ENCODE results near the gene POLL. TPM values are rescaled to one million over a fixed set of nuclear protein-coding genes. Genes with fewer than 3 reads are reported as not detected.

Gene POLL
- total RNA-seq, 5 donors from 2014 or later (not counting 1 experiment from before 2014, with no cell fraction given), result 27.1 to 52.6 (median 43.4) TPM

GRCh38 chr10:101545898-101546297 is 42.2 kb downstream of the POLL start:
- POLR2A ChIA-PET, result no interaction called here
- no peaks in the 10 kb centered on the region for H3K27me3 ChIP-seq (replicated peaks in 1 of 2; ENCODE audit: control insufficient read depth in 2 of 2, extremely low read depth in 1 of 2, insufficient read depth in 2 of 2, low read length in 1 of 2)
- H3K36me3 Mint-ChIP-seq, result peaks cover 30% of the 10 kb centered on the region
- no peaks in the 10 kb centered on the region for H3K4me1 ChIP-seq (ENCODE audit: control insufficient read depth in 1 of 2, extremely low read depth in 1 of 2, insufficient read depth in 2 of 2, low read length in 2 of 2)
- no peaks in the 10 kb centered on the region for H3K4me1 Mint-ChIP-seq
- peaks cover 5 to 8% of the 10 kb centered on the region in 2 donors for H3K36me3 ChIP-seq (ENCODE audit: control insufficient read depth in 2 of 2, extremely low read depth in 1 of 2, insufficient read depth in 1 of 2, low read length in 1 of 2)
- no peak overlapping the region for H3K27ac Mint-ChIP-seq
- no peak for ATAC-seq (replicated peaks in 1 of 4)
- DNase-seq, result no peak
- no peak overlapping the region for H3K4me3 ChIP-seq (ENCODE audit: control insufficient read depth in 1 of 2, extremely low read depth in 1 of 2, low read length in 1 of 2)
- H3K27ac ChIP-seq (ENCODE audit: low read length), result no peak overlapping the region
- H3K9me3 ChIP-seq, result no peaks in the 10 kb centered on the region
- CTCF ChIA-PET, result interaction anchor here (0.6 to 1.0 kb wide), 2 partner anchors 8 to 10 kb away, joined by 3 to 4 read pairs; no protein-coding TSS in a partner anchor
- H3K4me3 Mint-ChIP-seq, result no peak overlapping the region
- no peaks in the 10 kb centered on the region for H3K27me3 Mint-ChIP-seq
- no peaks in the 10 kb centered on the region for H3K9me3 Mint-ChIP-seq

- ChIA-PET POLR2A (no interaction called here), CTCF (interaction anchor here (0.6 to 1.2 kb wide), 2 partner anchors 16 to 33 kb away, joined by 3 to 4 read pairs; no protein-coding TSS in a partner anchor)
- no peaks in the 10 kb centered on the region for H3K4me1 Mint-ChIP-seq
- no peak overlapping the region for H3K4me3 Mint-ChIP-seq
- Histone ChIP-seq H3K4me1 (ENCODE audit: control insufficient read depth in 1 of 2, extremely low read depth in 1 of 2, insufficient read depth in 2 of 2, low read length in 2 of 2) (no peaks in the 10 kb centered on the region), H3K4me3 (ENCODE audit: control insufficient read depth in 1 of 2, extremely low read depth in 1 of 2, low read length in 1 of 2) (no peak overlapping the region), H3K27me3 (replicated peaks in 1 of 2; ENCODE audit: control insufficient read depth in 2 of 2, extremely low read depth in 1 of 2, insufficient read depth in 2 of 2, low read length in 1 of 2) (no peaks in the 10 kb centered on the region), H3K9me3 (no peaks in the 10 kb centered on the region), H3K36me3 (ENCODE audit: control insufficient read depth in 2 of 2, extremely low read depth in 1 of 2, insufficient read depth in 1 of 2, low read length in 1 of 2) (peaks cover 7 to 29% of the 10 kb centered on the region in 2 donors), H3K27ac (ENCODE audit: low read length) (no peak overlapping the region)
- peaks cover 31% of the 10 kb centered on the region for H3K36me3 Mint-ChIP-seq
- H3K27ac Mint-ChIP-seq, result no peak overlapping the region
- no peak for DNase-seq
- no peak for ATAC-seq (replicated peaks in 1 of 4)
- H3K27me3 Mint-ChIP-seq, result no peaks in the 10 kb centered on the region
- 96% methylated on average over 2 of the region's 2 CpGs for WGBS (ENCODE audit: insufficient coverage)
- H3K9me3 Mint-ChIP-seq, result no peaks in the 10 kb centered on the region
Observed at GRCh38 chr10:101538446-101538845, 49.6 kb downstream of the POLL start.

GRCh38 chr10:101536800-101537199 is 51.3 kb downstream of the POLL start:
- no peaks in the 10 kb centered on the region for H3K27me3 ChIP-seq (replicated peaks in 1 of 2; ENCODE audit: control insufficient read depth in 2 of 2, extremely low read depth in 1 of 2, insufficient read depth in 2 of 2, low read length in 1 of 2)
- CTCF ChIA-PET, result interaction anchor here in 1 of 2 donors (1.0 kb wide), 1 partner anchor 9 kb away, joined by 4 read pairs; no protein-coding TSS in a partner anchor
- DNase-seq, result peak in 1 of 35 experiments; percentile 56
- no peaks in the 10 kb centered on the region for H3K4me1 ChIP-seq (ENCODE audit: control insufficient read depth in 1 of 2, extremely low read depth in 1 of 2, insufficient read depth in 2 of 2, low read length in 2 of 2)
- Mint-ChIP-seq H3K9me3 (no peaks in the 10 kb centered on the region), H3K4me1 (no peaks in the 10 kb centered on the region), H3K27me3 (no peaks in the 10 kb centered on the region), H3K36me3 (peaks cover 40% of the 10 kb centered on the region), H3K4me3 (no peak overlapping the region), H3K27ac (no peak overlapping the region)
- POLR2A ChIA-PET, result no interaction called here
- no peak overlapping the region for H3K27ac ChIP-seq (ENCODE audit: low read length)
- ATAC-seq (replicated peaks in 1 of 4), result no peak
- H3K9me3 ChIP-seq, result no peaks in the 10 kb centered on the region
- peaks cover 7 to 41% of the 10 kb centered on the region in 2 donors for H3K36me3 ChIP-seq (ENCODE audit: control insufficient read depth in 2 of 2, extremely low read depth in 1 of 2, insufficient read depth in 1 of 2, low read length in 1 of 2)
- no peak overlapping the region for H3K4me3 ChIP-seq (ENCODE audit: control insufficient read depth in 1 of 2, extremely low read depth in 1 of 2, low read length in 1 of 2)

GRCh38 chr10:101535949-101536348 is 52.1 kb downstream of the POLL start:
- Mint-ChIP-seq H3K27me3 (no peaks in the 10 kb centered on the region), H3K36me3 (peaks cover 42% of the 10 kb centered on the region), H3K4me3 (no peak overlapping the region), H3K4me1 (no peaks in the 10 kb centered on the region), H3K27ac (no peak overlapping the region), H3K9me3 (no peaks in the 10 kb centered on the region)
- Histone ChIP-seq H3K36me3 (ENCODE audit: control insufficient read depth in 2 of 2, extremely low read depth in 1 of 2, insufficient read depth in 1 of 2, low read length in 1 of 2) (peaks cover 3 to 41% of the 10 kb centered on the region in 2 donors), H3K27ac (ENCODE audit: low read length) (no peak overlapping the region), H3K9me3 (no peaks in the 10 kb centered on the region), H3K4me1 (ENCODE audit: control insufficient read depth in 1 of 2, extremely low read depth in 1 of 2, insufficient read depth in 2 of 2, low read length in 2 of 2) (no peaks in the 10 kb centered on the region), H3K4me3 (ENCODE audit: control insufficient read depth in 1 of 2, extremely low read depth in 1 of 2, low read length in 1 of 2) (no peak overlapping the region), H3K27me3 (replicated peaks in 1 of 2; ENCODE audit: control insufficient read depth in 2 of 2, extremely low read depth in 1 of 2, insufficient read depth in 2 of 2, low read length in 1 of 2) (no peaks in the 10 kb centered on the region)
- ATAC-seq (replicated peaks in 1 of 4), result no peak
- CTCF ChIA-PET, result interaction anchor here in 1 of 2 donors (1.0 kb wide), 1 partner anchor 10 kb away, joined by 4 read pairs; no protein-coding TSS in a partner anchor
- DNase-seq, result no peak
- POLR2A ChIA-PET, result no interaction called here
- 50% methylated on average over 1 of the region's 4 CpGs for WGBS (ENCODE audit: insufficient coverage)

- DNase-seq (no peak), ATAC-seq (replicated peaks in 1 of 4) (no peak)
- Mint-ChIP-seq H3K9me3 (no peaks in the 10 kb centered on the region), H3K27me3 (no peaks in the 10 kb centered on the region), H3K4me1 (no peaks in the 10 kb centered on the region), H3K36me3 (peaks cover 22% of the 10 kb centered on the region), H3K27ac (no peak overlapping the region), H3K4me3 (no peak overlapping the region)
- ChIA-PET CTCF (no interaction called here), POLR2A (interaction anchor here in 1 of 2 donors (0.5 kb wide), 1 partner anchor 375 kb away, joined by 5 read pairs; no protein-coding TSS in a partner anchor)
- H3K4me3 ChIP-seq (ENCODE audit: control insufficient read depth in 1 of 2, extremely low read depth in 1 of 2, low read length in 1 of 2), result no peak overlapping the region
- H3K9me3 ChIP-seq, result no peaks in the 10 kb centered on the region
- H3K4me1 ChIP-seq (ENCODE audit: control insufficient read depth in 1 of 2, extremely low read depth in 1 of 2, insufficient read depth in 2 of 2, low read length in 2 of 2), result no peaks in the 10 kb centered on the region
- no peaks in the 10 kb centered on the region for H3K27me3 ChIP-seq (replicated peaks in 1 of 2; ENCODE audit: control insufficient read depth in 2 of 2, extremely low read depth in 1 of 2, insufficient read depth in 2 of 2, low read length in 1 of 2)
- WGBS (ENCODE audit: insufficient coverage), result 100% methylated on average over 1 of the region's 4 CpGs
- H3K36me3 ChIP-seq (ENCODE audit: control insufficient read depth in 2 of 2, extremely low read depth in 1 of 2, insufficient read depth in 1 of 2, low read length in 1 of 2), result peaks cover 5 to 26% of the 10 kb centered on the region in 2 donors
- H3K27ac ChIP-seq (ENCODE audit: low read length), result no peak overlapping the region
Observed at GRCh38 chr10:101529725-101530553, 58.1 kb downstream of the POLL start.

- ChIA-PET POLR2A (interaction anchor here in 1 of 2 donors (0.5 kb wide), 1 partner anchor 237 kb away, joined by 3 read pairs; no protein-coding TSS in a partner anchor), CTCF (no interaction called here)
- H3K27me3 ChIP-seq (replicated peaks in 1 of 2; ENCODE audit: control insufficient read depth in 2 of 2, extremely low read depth in 1 of 2, insufficient read depth in 2 of 2, low read length in 1 of 2), result no peaks in the 10 kb centered on the region
- Mint-ChIP-seq H3K4me1 (no peaks in the 10 kb centered on the region), H3K9me3 (no peaks in the 10 kb centered on the region), H3K27me3 (no peaks in the 10 kb centered on the region), H3K4me3 (no peak overlapping the region), H3K36me3 (peaks cover 17% of the 10 kb centered on the region), H3K27ac (no peak overlapping the region)
- H3K4me3 ChIP-seq (ENCODE audit: control insufficient read depth in 1 of 2, extremely low read depth in 1 of 2, low read length in 1 of 2), result no peak overlapping the region
- no peaks in the 10 kb centered on the region for H3K9me3 ChIP-seq
- DNase-seq (no peak), ATAC-seq (replicated peaks in 1 of 4) (no peak)
- H3K4me1 ChIP-seq (ENCODE audit: control insufficient read depth in 1 of 2, extremely low read depth in 1 of 2, insufficient read depth in 2 of 2, low read length in 2 of 2), result no peaks in the 10 kb centered on the region
- H3K36me3 ChIP-seq (ENCODE audit: control insufficient read depth in 2 of 2, extremely low read depth in 1 of 2, insufficient read depth in 1 of 2, low read length in 1 of 2), result peaks cover 5 to 21% of the 10 kb centered on the region in 2 donors
- H3K27ac ChIP-seq (ENCODE audit: low read length), result no peak overlapping the region
- WGBS (ENCODE audit: insufficient coverage), result no CpG with 5 or more reads among the region's 1 CpG
Observed at GRCh38 chr10:101529207-101529606, 58.9 kb downstream of the POLL start.

All from T-cell (primary cell).